GM12864 (cell line): Measurements from ENCODE around the gene EIF4E1B.

Source experiments
- DNase-seq: peaks from one replicate; pipeline ENCODE4 v3.0.0-alpha.2; 2011; ENCODE audit warnings: low read depth
- H3K4me3 ChIP-seq: 2 replicates; pipeline ENCODE4 v1.5.1; 2011; ENCODE audit warnings: mild to moderate bottlenecking, low read depth, low read length, control low read depth
- TF ChIP-seq, protein P1 (sequence below): IDR thresholded peaks from 2 replicates; pipeline ENCODE4 v1.5.1; 2011; ENCODE audit warnings: low read depth, mild to moderate bottlenecking, moderate library complexity, low read length, control low read depth, inconsistent platforms; ENCODE audit errors: missing control alignments

The EIF4E1B gene

DNA sequence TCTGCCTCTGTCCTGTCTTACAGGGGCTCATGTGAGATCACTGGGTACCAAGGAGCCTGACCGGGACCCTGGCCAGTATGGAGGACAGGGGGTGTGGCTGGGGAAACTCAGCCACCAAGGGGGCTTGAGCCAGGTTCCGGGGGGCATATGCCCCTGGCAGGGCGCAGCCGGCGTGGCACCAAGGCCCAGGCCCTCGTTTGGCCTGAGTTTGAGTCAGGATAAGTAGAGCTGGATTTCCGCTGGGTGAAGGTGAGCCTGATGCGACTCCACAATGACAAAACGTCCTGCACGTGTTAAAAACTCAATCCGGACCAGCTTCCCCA is 16.2 kb downstream of the EIF4E1B start:
- TF ChIP-seq, protein P1, sequence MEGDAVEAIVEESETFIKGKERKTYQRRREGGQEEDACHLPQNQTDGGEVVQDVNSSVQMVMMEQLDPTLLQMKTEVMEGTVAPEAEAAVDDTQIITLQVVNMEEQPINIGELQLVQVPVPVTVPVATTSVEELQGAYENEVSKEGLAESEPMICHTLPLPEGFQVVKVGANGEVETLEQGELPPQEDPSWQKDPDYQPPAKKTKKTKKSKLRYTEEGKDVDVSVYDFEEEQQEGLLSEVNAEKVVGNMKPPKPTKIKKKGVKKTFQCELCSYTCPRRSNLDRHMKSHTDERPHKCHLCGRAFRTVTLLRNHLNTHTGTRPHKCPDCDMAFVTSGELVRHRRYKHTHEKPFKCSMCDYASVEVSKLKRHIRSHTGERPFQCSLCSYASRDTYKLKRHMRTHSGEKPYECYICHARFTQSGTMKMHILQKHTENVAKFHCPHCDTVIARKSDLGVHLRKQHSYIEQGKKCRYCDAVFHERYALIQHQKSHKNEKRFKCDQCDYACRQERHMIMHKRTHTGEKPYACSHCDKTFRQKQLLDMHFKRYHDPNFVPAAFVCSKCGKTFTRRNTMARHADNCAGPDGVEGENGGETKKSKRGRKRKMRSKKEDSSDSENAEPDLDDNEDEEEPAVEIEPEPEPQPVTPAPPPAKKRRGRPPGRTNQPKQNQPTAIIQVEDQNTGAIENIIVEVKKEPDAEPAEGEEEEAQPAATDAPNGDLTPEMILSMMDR = no peak
- DNase-seq = no peak
- H3K4me3 ChIP-seq = peak overlapping the region; percentile 58

DNA sequence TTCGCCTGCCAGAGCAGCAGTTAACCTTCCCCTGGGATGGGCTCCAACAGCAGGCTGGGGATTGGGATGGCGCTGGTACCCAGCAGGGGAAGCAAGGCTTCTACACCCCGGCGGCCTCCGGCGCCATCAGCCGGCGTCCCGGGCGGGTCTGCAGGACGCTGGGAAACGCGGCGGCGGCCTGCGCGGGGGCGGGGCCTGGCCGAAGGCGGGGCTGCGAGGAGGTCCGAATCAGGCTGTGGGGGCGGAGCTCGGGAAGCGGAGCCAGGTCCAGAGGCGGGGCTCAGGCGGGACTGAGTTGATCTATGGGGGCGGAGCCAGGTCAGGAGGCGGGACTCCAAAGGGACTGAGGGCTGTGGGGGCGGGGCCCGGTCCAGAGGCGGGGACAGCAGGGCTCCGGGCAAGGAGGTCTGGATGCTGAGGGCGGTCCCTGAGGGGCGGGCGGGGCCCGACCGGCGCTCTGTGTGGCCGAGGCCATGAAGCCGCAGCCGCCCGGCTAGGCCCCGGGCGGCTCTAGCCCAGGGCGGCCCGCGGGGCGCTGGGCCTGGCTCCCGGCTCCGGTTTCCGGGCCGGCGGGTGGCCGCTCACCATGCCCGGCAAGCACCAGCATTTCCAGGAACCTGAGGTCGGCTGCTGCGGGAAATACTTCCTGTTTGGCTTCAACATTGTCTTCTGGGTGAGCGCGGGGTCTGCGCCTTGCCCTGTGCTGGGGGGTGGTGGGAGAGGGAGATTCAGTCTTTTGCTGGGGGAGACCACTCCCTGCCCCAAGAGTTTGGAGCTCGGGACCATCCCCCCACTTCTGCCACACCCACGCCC is 16.8 kb downstream of the EIF4E1B start, which contains the start of gene TSPAN17:
Gene TSPAN17 (plus strand): TSS at position 455 of the 813 bp plus-strand sequence. CDS start 132 bp downstream, at position 587.
- peak; percentile 90 for DNase-seq
- TF ChIP-seq, protein P1 = no peak
- peak within 1 kb of the TSS; percentile 76 for H3K4me3 ChIP-seq

DNA sequence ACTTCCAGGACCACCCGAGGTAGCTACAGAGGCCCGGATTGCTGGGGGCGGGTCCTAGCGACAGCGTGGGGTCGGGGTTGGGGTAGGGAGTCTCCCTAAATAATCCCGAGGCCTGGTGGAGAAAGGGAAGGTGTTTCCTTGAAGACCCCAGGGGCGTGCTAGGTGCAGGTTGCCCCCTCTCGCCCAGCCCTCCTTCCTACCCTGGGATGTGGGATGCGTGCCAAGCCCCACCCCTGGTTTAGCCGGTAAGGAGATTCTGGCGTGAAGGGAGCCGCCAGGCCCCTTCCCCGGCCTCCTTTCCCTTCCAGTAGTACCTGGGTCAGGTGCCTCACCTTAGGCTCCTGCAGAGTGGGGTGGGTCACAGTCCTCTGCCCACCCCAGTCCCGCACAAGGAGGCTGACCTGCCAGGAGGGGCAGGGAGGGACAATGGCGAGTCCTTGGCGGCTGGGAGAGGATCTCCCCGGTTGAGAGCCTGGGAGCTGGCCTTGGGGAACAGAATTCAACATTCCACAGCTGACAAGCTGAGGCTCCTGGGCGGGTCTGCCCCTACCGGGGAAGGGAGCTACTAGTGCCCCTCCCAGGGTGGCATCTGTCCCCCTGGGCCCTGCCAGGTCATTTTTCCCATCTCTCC is 17.5 kb downstream of the EIF4E1B start:
- TF ChIP-seq, protein P1 = no peak
- H3K4me3 ChIP-seq = peak overlapping the region; percentile 76
- no peak for DNase-seq

DNA sequence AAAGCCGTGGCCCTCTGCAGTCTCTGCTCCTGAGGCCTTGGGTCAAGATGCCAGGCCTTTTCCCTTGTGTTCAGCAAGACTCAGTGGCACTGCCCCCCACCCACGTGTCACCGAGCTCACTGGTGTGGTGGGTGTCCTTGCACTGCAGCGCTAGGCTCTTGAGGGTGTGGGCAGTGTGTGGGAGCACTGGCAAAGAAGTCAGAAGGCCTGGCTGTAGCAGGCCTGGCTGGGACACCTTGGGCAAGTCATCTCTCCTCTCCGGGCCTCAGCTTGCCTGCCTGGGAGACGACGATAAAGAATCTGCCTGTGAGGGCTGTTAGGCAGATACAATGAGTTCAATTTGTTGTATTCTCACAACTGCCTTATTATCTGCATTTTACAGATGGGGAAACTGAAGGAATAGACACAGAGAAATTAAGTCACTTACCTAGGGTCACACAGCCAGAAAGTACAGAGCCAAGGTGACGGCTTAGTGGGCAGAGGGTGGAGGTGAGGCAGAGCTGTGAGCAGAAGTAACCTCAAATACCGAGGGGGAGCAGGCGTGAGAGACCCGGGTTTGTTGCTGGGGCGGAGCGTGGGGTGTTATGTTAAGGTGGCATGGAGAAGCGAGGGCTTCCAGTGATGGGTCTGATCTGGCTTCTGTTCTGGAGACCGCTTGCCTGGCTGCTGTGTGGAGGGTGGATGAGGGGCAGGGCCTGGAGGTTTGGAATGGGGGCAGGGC is 18.2 kb downstream of the EIF4E1B start:
- no peak overlapping the region for H3K4me3 ChIP-seq
- TF ChIP-seq, protein P1 = no peak
- no peak for DNase-seq

DNA sequence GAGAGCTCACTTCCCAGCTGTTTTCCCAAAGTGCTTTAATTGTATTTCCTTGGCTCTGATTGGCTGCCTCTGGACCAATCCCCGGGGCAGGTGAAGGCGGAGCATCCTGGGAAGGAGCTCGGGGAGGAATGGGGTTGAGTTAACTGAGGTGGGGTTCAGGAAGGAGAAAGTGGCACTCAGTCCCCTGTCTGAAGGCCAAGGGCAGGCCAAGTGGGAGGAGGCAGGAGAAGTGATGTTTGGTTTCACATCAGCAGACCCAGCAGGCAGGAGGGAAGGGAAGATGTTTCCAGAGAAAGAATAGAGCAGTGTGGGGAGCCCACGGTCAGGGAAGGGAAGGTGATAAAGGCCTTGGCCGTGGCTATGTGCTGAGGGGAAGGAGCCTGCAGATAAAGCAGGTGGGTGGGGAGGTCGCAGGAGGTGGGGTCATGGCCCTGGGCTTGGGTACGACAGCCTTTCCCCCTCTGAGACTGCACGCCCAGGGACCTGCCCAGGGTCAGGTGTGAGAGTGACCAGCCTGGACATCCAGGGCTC is 19.9 kb downstream of the EIF4E1B start:
- no peak overlapping the region for H3K4me3 ChIP-seq
- TF ChIP-seq, protein P1 = no peak
- no peak for DNase-seq

DNA sequence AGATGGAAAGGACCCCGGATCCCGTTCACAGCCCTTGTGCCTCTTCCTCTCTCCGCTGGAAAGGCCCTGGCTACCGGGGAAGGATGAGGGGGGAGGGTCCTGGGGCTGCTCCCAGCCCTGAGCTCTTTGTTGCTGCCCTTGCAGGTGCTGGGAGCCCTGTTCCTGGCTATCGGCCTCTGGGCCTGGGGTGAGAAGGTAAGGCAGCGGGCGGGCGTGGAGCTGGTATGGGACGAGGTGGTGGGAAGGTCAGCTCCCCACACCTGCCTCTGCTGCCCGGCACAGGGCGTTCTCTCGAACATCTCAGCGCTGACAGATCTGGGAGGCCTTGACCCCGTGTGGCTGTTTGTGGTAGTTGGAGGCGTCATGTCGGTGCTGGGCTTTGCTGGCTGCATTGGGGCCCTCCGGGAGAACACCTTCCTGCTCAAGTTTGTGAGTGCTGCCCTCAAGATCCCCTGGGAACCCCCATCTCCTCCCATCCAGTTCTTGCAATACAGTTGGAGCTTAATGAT is 21.1 kb downstream of the EIF4E1B start:
- TF ChIP-seq, protein P1 = no peak

More for the DNA sequence above, 21.1 kb downstream of the EIF4E1B start:
- no peak for DNase-seq
- H3K4me3 ChIP-seq = no peak overlapping the region
